ENCODE results near the gene CCDC192. TPM values are rescaled to one million over a fixed set of nuclear protein-coding genes. Genes with fewer than 3 reads are reported as not detected.

The CCDC192 gene
- polyA plus RNA-seq, 2 of the 4 experiments (the other 2 are of a cell fraction) = not detected

- no peak for DNase-seq (ENCODE audit: low read depth in 1 of 2, low spot score in 1 of 2)
- POLR2A ChIA-PET = no interaction called here
- H3K27ac ChIP-seq = peak overlapping the region; percentile 41 to 68; a peak in 5 of 6 replicates
- WGBS (ENCODE audit: missing lambda C conversion rate) = 19% methylated on average over 3 of the region's 3 CpGs
- H3K4me1 ChIP-seq = peaks cover 18% of the 10 kb centered on the region
- FAIRE-seq = no peak
- H3K9me3 ChIP-seq = peaks cover 5% of the 10 kb centered on the region; the same call in 1 of the 3 replicates
- peak in 1 of 2 experiments; percentile 63; a peak in 2 of 6 replicates for ATAC-seq
- CTCF ChIA-PET = no interaction called here
- H3K4me2 ChIP-seq = peak overlapping the region; percentile 43
- H3K4me3 ChIP-seq = no peak overlapping the region
- TF ChIP-seq ZNF302 (CRISPR knock-in tag; IDR thresholded peaks at IDR 0.05) (no peak), MAZ (IDR thresholded peaks at IDR 0.05; ENCODE audit: borderline replicate concordance, low read depth, low read length) (no peak), HOXB5 (CRISPR knock-in tag; IDR thresholded peaks at IDR 0.05) (no peak), RARB (CRISPR knock-in tag; IDR thresholded peaks at IDR 0.05) (no peak), RNF2 (IDR thresholded peaks at IDR 0.05; ENCODE audit: borderline replicate concordance, low read depth) (no peak), HOXB13 (CRISPR knock-in tag; IDR thresholded peaks at IDR 0.05; ENCODE audit: low read depth) (no peak), CHD2 (IDR thresholded peaks at IDR 0.05; ENCODE audit: low read length, partially characterized antibody) (no peak)
These were observed 264.3 kb downstream of the CCDC192 start for GRCh38 chr5:127967323-127967982.

DNA sequence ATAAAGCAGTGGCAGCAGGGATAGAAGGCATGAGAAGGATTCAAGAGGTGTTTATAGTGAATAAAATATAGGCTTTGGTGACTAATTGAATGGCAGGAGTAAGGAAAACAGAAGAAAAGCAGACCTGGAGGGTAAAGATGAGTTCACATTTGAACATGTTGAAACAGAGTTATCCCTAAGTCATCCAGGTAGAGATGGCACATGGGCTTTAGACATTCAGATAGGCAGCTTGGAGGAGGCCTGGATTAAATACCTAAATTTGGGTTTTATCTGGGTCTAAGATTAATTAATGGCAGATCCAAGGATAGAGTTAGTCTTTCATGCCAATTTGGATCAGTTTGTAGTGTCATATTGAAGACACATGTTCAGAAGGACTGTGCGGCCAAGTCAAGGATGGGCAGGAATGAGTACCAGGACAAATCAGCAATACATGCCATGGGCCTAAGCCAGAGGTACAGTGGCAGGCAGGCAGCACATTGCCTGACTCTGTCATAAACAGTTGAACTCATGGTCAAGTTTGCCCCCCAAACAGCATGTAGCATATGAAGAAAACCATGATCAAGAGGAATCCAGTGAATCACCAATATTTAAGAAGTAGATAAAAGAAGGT, 264.9 kb downstream of the CCDC192 start:
- no peak for DNase-seq (ENCODE audit: low read depth in 1 of 2, low spot score in 1 of 2)
- peak in 1 of 2 experiments; percentile 25; a peak in 2 of 6 replicates for ATAC-seq
- ChIA-PET CTCF (no interaction called here), POLR2A (no interaction called here)
- no peak overlapping the region for H3K4me3 ChIP-seq
- H3K4me2 ChIP-seq = peak overlapping the region; percentile 43
- 100% methylated on average over 1 of the region's 1 CpG for WGBS (ENCODE audit: missing lambda C conversion rate)
- H3K4me1 ChIP-seq = peaks cover 18% of the 10 kb centered on the region
- H3K9me3 ChIP-seq = peaks cover 5% of the 10 kb centered on the region; the same call in 1 of the 3 replicates
- H3K27ac ChIP-seq = peak overlapping the region; percentile 41 to 54; a peak in 4 of 6 replicates
- no peak for FAIRE-seq
- TF ChIP-seq KDM1A (IDR thresholded peaks at IDR 0.05; ENCODE audit: low read depth) (no peak), EHMT2 (IDR thresholded peaks at IDR 0.05; ENCODE audit: low read depth) (no peak), RNF2 (IDR thresholded peaks at IDR 0.05; ENCODE audit: borderline replicate concordance, low read depth) (no peak), CHD2 (IDR thresholded peaks at IDR 0.05; ENCODE audit: low read length, partially characterized antibody) (no peak), TP53 (CRISPR knock-in tag; IDR thresholded peaks at IDR 0.05) (no peak), SMC3 (IDR thresholded peaks at IDR 0.05) (no peak), CBX8 (IDR thresholded peaks at IDR 0.05) (no peak), RAD21 (conservative IDR thresholded peaks at IDR 0.05 in 1 of 2, IDR thresholded peaks at IDR 0.05 in 1 of 2) (no peak), JUN (IDR thresholded peaks at IDR 0.05) (no peak), FOXS1 (CRISPR knock-in tag; IDR thresholded peaks at IDR 0.05) (no peak), GATA3 (IDR thresholded peaks at IDR 0.05; ENCODE audit: borderline replicate concordance) (no peak), TFCP2L1 (CRISPR knock-in tag; IDR thresholded peaks at IDR 0.05) (no peak)
- TF ChIP-seq, protein P1, sequence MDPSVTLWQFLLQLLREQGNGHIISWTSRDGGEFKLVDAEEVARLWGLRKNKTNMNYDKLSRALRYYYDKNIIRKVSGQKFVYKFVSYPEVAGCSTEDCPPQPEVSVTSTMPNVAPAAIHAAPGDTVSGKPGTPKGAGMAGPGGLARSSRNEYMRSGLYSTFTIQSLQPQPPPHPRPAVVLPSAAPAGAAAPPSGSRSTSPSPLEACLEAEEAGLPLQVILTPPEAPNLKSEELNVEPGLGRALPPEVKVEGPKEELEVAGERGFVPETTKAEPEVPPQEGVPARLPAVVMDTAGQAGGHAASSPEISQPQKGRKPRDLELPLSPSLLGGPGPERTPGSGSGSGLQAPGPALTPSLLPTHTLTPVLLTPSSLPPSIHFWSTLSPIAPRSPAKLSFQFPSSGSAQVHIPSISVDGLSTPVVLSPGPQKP (IDR thresholded peaks at IDR 0.05; ENCODE audit: low read depth, low read length) = no peak

DNA sequence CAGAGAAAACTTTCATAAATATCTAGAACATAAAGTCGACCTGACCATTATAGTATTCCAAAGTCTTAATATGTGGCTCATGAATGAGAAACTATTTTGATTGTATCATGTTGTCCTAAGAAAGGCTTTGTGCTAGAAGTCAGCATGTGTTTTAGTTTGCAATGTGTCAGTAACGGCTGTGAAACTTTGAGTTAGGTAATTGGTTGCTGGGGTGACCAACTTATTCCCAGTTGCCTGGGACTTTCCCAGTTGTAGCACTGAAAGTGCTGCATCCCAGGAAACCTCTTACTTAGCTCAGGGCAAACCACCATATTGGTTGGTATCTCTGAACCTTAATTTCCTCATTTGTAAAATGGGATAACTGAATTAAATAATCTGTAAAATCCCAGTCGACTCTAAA, 265.8 kb downstream of the CCDC192 start:
- ATAC-seq (no peak), DNase-seq (ENCODE audit: low read depth in 1 of 2, low spot score in 1 of 2) (no peak), FAIRE-seq (no peak)
- H3K4me2 ChIP-seq = no peak overlapping the region
- WGBS (ENCODE audit: missing lambda C conversion rate) = 85% methylated on average over 3 of the region's 3 CpGs
- H3K9me3 ChIP-seq = peaks cover 5% of the 10 kb centered on the region; the same call in 1 of the 3 replicates
- peaks cover 18% of the 10 kb centered on the region for H3K4me1 ChIP-seq
- POLR2A ChIA-PET = no interaction called here
- CTCF ChIA-PET = no interaction called here
- TF ChIP-seq SMC3 (IDR thresholded peaks at IDR 0.05) (no peak), ZC3H11A (IDR thresholded peaks at IDR 0.05) (no peak), RFX5 (IDR thresholded peaks at IDR 0.05) (no peak), NR3C1 (IDR thresholded peaks at IDR 0.05) (no peak), EHMT2 (IDR thresholded peaks at IDR 0.05; ENCODE audit: low read depth) (no peak), PHF8 (IDR thresholded peaks at IDR 0.05; ENCODE audit: borderline replicate concordance, low read depth) (no peak), EHF (CRISPR knock-in tag; IDR thresholded peaks at IDR 0.05) (no peak), HDAC2 (IDR thresholded peaks at IDR 0.05) (no peak), MAFK (IDR thresholded peaks at IDR 0.05; ENCODE audit: partially characterized antibody) (no peak), FOSB (CRISPR knock-in tag; IDR thresholded peaks at IDR 0.05) (no peak)
- TF ChIP-seq, protein P2, sequence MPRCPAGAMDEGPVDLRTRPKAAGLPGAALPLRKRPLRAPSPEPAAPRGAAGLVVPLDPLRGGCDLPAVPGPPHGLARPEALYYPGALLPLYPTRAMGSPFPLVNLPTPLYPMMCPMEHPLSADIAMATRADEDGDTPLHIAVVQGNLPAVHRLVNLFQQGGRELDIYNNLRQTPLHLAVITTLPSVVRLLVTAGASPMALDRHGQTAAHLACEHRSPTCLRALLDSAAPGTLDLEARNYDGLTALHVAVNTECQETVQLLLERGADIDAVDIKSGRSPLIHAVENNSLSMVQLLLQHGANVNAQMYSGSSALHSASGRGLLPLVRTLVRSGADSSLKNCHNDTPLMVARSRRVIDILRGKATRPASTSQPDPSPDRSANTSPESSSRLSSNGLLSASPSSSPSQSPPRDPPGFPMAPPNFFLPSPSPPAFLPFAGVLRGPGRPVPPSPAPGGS (IDR thresholded peaks at IDR 0.05) = no peak
- no peak overlapping the region for H3K27ac ChIP-seq
- H3K4me3 ChIP-seq = no peak overlapping the region
